ENCODE measurements around the gene SKA1. TPM values are rescaled to one million over a fixed set of nuclear protein-coding genes. Genes with fewer than 3 reads are reported as not detected.
A peak's percentile ranks its signal among the peaks of the same experiment; 100 is the strongest.

The SKA1 gene
- 16.7 and 32.6 TPM in 2 replicates for total RNA-seq (2014; rRNA removed; shearing (Covaris generic))

GRCh38 chr18:50374753-50375391 lies at the start of gene SKA1:
Gene SKA1, plus strand, starts transcription at chr18:50375046. Its CDS starts 785 bp downstream, at chr18:50375831.
- in situ Hi-C loops (cut with HindIII; ENCODE audit: low sequenced_read_pairs): loop anchor here (25.0 kb wide), 1 partner anchor 163 kb away; no protein-coding TSS in a partner anchor

GRCh38 chr18:50327983-50328382 lies 46.9 kb upstream of the SKA1 start:
- in situ Hi-C loops (cut with HindIII; ENCODE audit: low sequenced_read_pairs): no loop called here
- DNase-seq (ENCODE audit: low spot score): no peak

More at GRCh38 chr18:50374753-50375391, at the start of gene SKA1:
- DNase-seq (ENCODE audit: low spot score): peak; percentile 93

- in situ Hi-C loops (cut with HindIII; ENCODE audit: low sequenced_read_pairs): no loop called here
- no peak for DNase-seq (ENCODE audit: low spot score)
Observed at GRCh38 chr18:50330176-50330575, 44.7 kb upstream of the SKA1 start.

GRCh38 chr18:50331691-50332090 lies 43.2 kb upstream of the SKA1 start:
- in situ Hi-C loops (cut with HindIII; ENCODE audit: low sequenced_read_pairs): no loop called here
- no peak for DNase-seq (ENCODE audit: low spot score)

- DNase-seq (ENCODE audit: low spot score): no peak
- in situ Hi-C loops (cut with HindIII; ENCODE audit: low sequenced_read_pairs): no loop called here
Observed at GRCh38 chr18:50334546-50335152, 40.2 kb upstream of the SKA1 start.

GRCh38 chr18:50338122-50338521 lies 36.7 kb upstream of the SKA1 start:
- in situ Hi-C loops (cut with HindIII; ENCODE audit: low sequenced_read_pairs): no loop called here
- no peak for DNase-seq (ENCODE audit: low spot score)

- in situ Hi-C loops (cut with HindIII; ENCODE audit: low sequenced_read_pairs): no loop called here
- DNase-seq (ENCODE audit: low spot score): no peak
Observed at GRCh38 chr18:50338715-50339114, 36.1 kb upstream of the SKA1 start.

GRCh38 chr18:50340078-50340477 lies 34.8 kb upstream of the SKA1 start:
- in situ Hi-C loops (cut with HindIII; ENCODE audit: low sequenced_read_pairs): no loop called here
- no peak for DNase-seq (ENCODE audit: low spot score)

GRCh38 chr18:50341443-50341842 lies 33.4 kb upstream of the SKA1 start:
- in situ Hi-C loops (cut with HindIII; ENCODE audit: low sequenced_read_pairs): no loop called here
- no peak for DNase-seq (ENCODE audit: low spot score)

GRCh38 chr18:50350699-50351098 lies 24.1 kb upstream of the SKA1 start:
- in situ Hi-C loops (cut with HindIII; ENCODE audit: low sequenced_read_pairs): no loop called here
- DNase-seq (ENCODE audit: low spot score): no peak

- in situ Hi-C loops (cut with HindIII; ENCODE audit: low sequenced_read_pairs): no loop called here
Observed at GRCh38 chr18:50356036-50356945, 18.6 kb upstream of the SKA1 start.

GRCh38 chr18:50358844-50359243 lies 16.0 kb upstream of the SKA1 start:
- in situ Hi-C loops (cut with HindIII; ENCODE audit: low sequenced_read_pairs): no loop called here
- no peak for DNase-seq (ENCODE audit: low spot score)

More at GRCh38 chr18:50356036-50356945, 18.6 kb upstream of the SKA1 start:
- no peak for DNase-seq (ENCODE audit: low spot score)

GRCh38 chr18:50359806-50360205 lies 15.0 kb upstream of the SKA1 start:
- in situ Hi-C loops (cut with HindIII; ENCODE audit: low sequenced_read_pairs): no loop called here
- no peak for DNase-seq (ENCODE audit: low spot score)

- in situ Hi-C loops (cut with HindIII; ENCODE audit: low sequenced_read_pairs): no loop called here
- DNase-seq (ENCODE audit: low spot score): no peak
Observed at GRCh38 chr18:50360611-50361010, 14.2 kb upstream of the SKA1 start.

- in situ Hi-C loops (cut with HindIII; ENCODE audit: low sequenced_read_pairs): no loop called here
- no peak for DNase-seq (ENCODE audit: low spot score)
Observed at GRCh38 chr18:50369672-50370071, 5.2 kb upstream of the SKA1 start.

GRCh38 chr18:50372743-50373142 lies 2.1 kb upstream of the SKA1 start:
- in situ Hi-C loops (cut with HindIII; ENCODE audit: low sequenced_read_pairs): no loop called here
- DNase-seq (ENCODE audit: low spot score): no peak

- in situ Hi-C loops (cut with HindIII; ENCODE audit: low sequenced_read_pairs): no loop called here
Observed at GRCh38 chr18:50373561-50374219, 1.2 kb upstream of the SKA1 start.

GRCh38 chr18:50374220-50374752 lies 560 bp upstream of the SKA1 start:
- in situ Hi-C loops (cut with HindIII; ENCODE audit: low sequenced_read_pairs): no loop called here
- no peak for DNase-seq (ENCODE audit: low spot score)

More at GRCh38 chr18:50373561-50374219, 1.2 kb upstream of the SKA1 start:
- DNase-seq (ENCODE audit: low spot score): peak; percentile 1

All from G401 (cell line).